HUES64 (cell line): ENCODE measurements around the gene FAM151A.

ENCODE experiments used
- H3K27ac ChIP-seq: 2 replicates; pipeline ENCODE4 v1.7.0; 2013; ENCODE audit warnings: low read depth, low read length, inconsistent platforms
- H3K27me3 ChIP-seq: 2 replicates; pipeline ENCODE4 v1.6.1; 2013; ENCODE audit warnings: mild to moderate bottlenecking, low read length; ENCODE audit not compliant: insufficient read depth
- H3K36me3 ChIP-seq: 2 replicates; pipeline ENCODE4 v1.6.1; 2013; ENCODE audit warnings: mild to moderate bottlenecking, low read length; ENCODE audit not compliant: insufficient read depth
- H3K4me1 ChIP-seq: 2 replicates; pipeline ENCODE4 v1.6.1; 2013; ENCODE audit warnings: mild to moderate bottlenecking, low read length, moderate library complexity; ENCODE audit not compliant: insufficient read depth
- H3K4me3 ChIP-seq: 2 replicates; pipeline ENCODE4 v1.5.1; 2013; ENCODE audit warnings: mild to moderate bottlenecking, low read length, moderate library complexity
- H3K9ac ChIP-seq: 2 replicates; pipeline ENCODE4 v1.6.1; 2013; ENCODE audit warnings: mild to moderate bottlenecking, low read depth, low read length
- H3K9me3 ChIP-seq: 2 replicates; pipeline ENCODE4 v1.6.1; 2013; ENCODE audit warnings: low read depth, low read length; ENCODE audit not compliant: insufficient read depth
- WGBS: fragments of 150-250, 120-280 bp; methylation state at CpG from one replicate; pipeline ENCODE4 v1.1.7; 2013; ENCODE audit warnings: missing lambda C conversion rate; 5-methylcytosine and 5-hydroxymethylcytosine counted together

FAM151A gene

GRCh38 chr1:54627196-54627595 is 3.9 kb upstream of the FAM151A start:
- 90% methylated on average over 10 of the region's 10 CpGs for WGBS
- no peak overlapping the region for H3K4me3 ChIP-seq
- no peak overlapping the region for H3K9ac ChIP-seq

GRCh38 chr1:54624466-54625464 is 1.4 kb upstream of the FAM151A start:
- H3K9me3 ChIP-seq: no peaks in the 10 kb centered on the region
- no peaks in the 10 kb centered on the region for H3K4me1 ChIP-seq
- H3K27me3 ChIP-seq: no peaks in the 10 kb centered on the region
- H3K36me3 ChIP-seq: no peaks in the 10 kb centered on the region
- no peak overlapping the region for H3K27ac ChIP-seq
- H3K4me3 ChIP-seq: no peak overlapping the region
- H3K9ac ChIP-seq: no peak overlapping the region
- WGBS: 73% methylated on average over 7 of the region's 8 CpGs

More at GRCh38 chr1:54627196-54627595, 3.9 kb upstream of the FAM151A start:
- Histone ChIP-seq H3K9me3 (no peaks in the 10 kb centered on the region), H3K36me3 (no peaks in the 10 kb centered on the region), H3K27ac (no peak overlapping the region), H3K27me3 (no peaks in the 10 kb centered on the region), H3K4me1 (no peaks in the 10 kb centered on the region)

- H3K4me1 ChIP-seq: peaks cover 3% of the 10 kb centered on the region; the same call in 1 of the 2 replicates
- no peaks in the 10 kb centered on the region for H3K27me3 ChIP-seq
- no peak overlapping the region for H3K9ac ChIP-seq
- H3K9me3 ChIP-seq: no peaks in the 10 kb centered on the region
- no peak overlapping the region for H3K4me3 ChIP-seq
- WGBS: 78% methylated on average over 8 of the region's 8 CpGs
- H3K36me3 ChIP-seq: no peaks in the 10 kb centered on the region
- H3K27ac ChIP-seq: no peak overlapping the region
Observed at GRCh38 chr1:54619749-54620148, 3.6 kb downstream of the FAM151A start.

GRCh38 chr1:54615531-54616279 is 7.6 kb downstream of the FAM151A start:
- Histone ChIP-seq H3K27ac (no peak overlapping the region), H3K9ac (no peak overlapping the region), H3K36me3 (no peaks in the 10 kb centered on the region), H3K9me3 (no peaks in the 10 kb centered on the region), H3K4me1 (peaks cover 5% of the 10 kb centered on the region), H3K4me3 (no peak overlapping the region), H3K27me3 (no peaks in the 10 kb centered on the region)
- 84% methylated on average over 13 of the region's 13 CpGs for WGBS

- Histone ChIP-seq H3K9me3 (no peaks in the 10 kb centered on the region), H3K36me3 (no peaks in the 10 kb centered on the region), H3K27ac (no peak overlapping the region), H3K4me3 (no peak overlapping the region), H3K27me3 (no peaks in the 10 kb centered on the region), H3K4me1 (peaks cover 7% of the 10 kb centered on the region), H3K9ac (no peak overlapping the region)
- 81% methylated on average over 8 of the region's 8 CpGs for WGBS
Observed at GRCh38 chr1:54614563-54614962, 8.8 kb downstream of the FAM151A start.

GRCh38 chr1:54614024-54614423 is 9.3 kb downstream of the FAM151A start:
- no peak overlapping the region for H3K27ac ChIP-seq
- H3K4me3 ChIP-seq: no peak overlapping the region
- no peaks in the 10 kb centered on the region for H3K9me3 ChIP-seq
- H3K36me3 ChIP-seq: no peaks in the 10 kb centered on the region
- peaks cover 7% of the 10 kb centered on the region for H3K4me1 ChIP-seq
- WGBS: 88% methylated on average over 2 of the region's 2 CpGs
- H3K9ac ChIP-seq: no peak overlapping the region
- H3K27me3 ChIP-seq: no peaks in the 10 kb centered on the region

GRCh38 chr1:54611621-54612020 is 11.7 kb downstream of the FAM151A start:
- Histone ChIP-seq H3K36me3 (no peaks in the 10 kb centered on the region), H3K9ac (no peak overlapping the region), H3K27me3 (no peaks in the 10 kb centered on the region), H3K4me3 (no peak overlapping the region), H3K27ac (no peak overlapping the region), H3K9me3 (no peaks in the 10 kb centered on the region), H3K4me1 (peaks cover 7% of the 10 kb centered on the region)
- 95% methylated on average over 8 of the region's 8 CpGs for WGBS

GRCh38 chr1:54610601-54611580 is 12.4 kb downstream of the FAM151A start:
- peak overlapping the region; percentile 50; the same call in 1 of the 2 replicates for H3K27ac ChIP-seq
- H3K4me3 ChIP-seq: no peak overlapping the region
- no peaks in the 10 kb centered on the region for H3K36me3 ChIP-seq
- 95% methylated on average over 18 of the region's 18 CpGs for WGBS
- H3K9ac ChIP-seq: no peak overlapping the region
- H3K9me3 ChIP-seq: no peaks in the 10 kb centered on the region
- H3K27me3 ChIP-seq: no peaks in the 10 kb centered on the region
- H3K4me1 ChIP-seq: peaks cover 7% of the 10 kb centered on the region

GRCh38 chr1:54610048-54610447 is 13.3 kb downstream of the FAM151A start:
- Histone ChIP-seq H3K9me3 (no peaks in the 10 kb centered on the region), H3K27me3 (no peaks in the 10 kb centered on the region), H3K4me1 (peaks cover 5% of the 10 kb centered on the region), H3K36me3 (no peaks in the 10 kb centered on the region), H3K27ac (peak overlapping the region; percentile 50; the same call in 1 of the 2 replicates), H3K4me3 (no peak overlapping the region), H3K9ac (no peak overlapping the region)
- 76% methylated on average over 6 of the region's 6 CpGs for WGBS

- H3K36me3 ChIP-seq: no peaks in the 10 kb centered on the region
- no peak overlapping the region for H3K4me3 ChIP-seq
- H3K9ac ChIP-seq: no peak overlapping the region
- peaks cover 4% of the 10 kb centered on the region; the same call in 1 of the 2 replicates for H3K4me1 ChIP-seq
- H3K27ac ChIP-seq: no peak overlapping the region
- H3K27me3 ChIP-seq: no peaks in the 10 kb centered on the region
- H3K9me3 ChIP-seq: no peaks in the 10 kb centered on the region
- WGBS: 87% methylated on average over 16 of the region's 16 CpGs
Observed at GRCh38 chr1:54609301-54609921, 13.9 kb downstream of the FAM151A start.
